ENCODE data around the gene SRSF5. TPM values are rescaled to one million over a fixed set of nuclear protein-coding genes. Genes with fewer than 3 reads are reported as not detected.

The SRSF5 gene
- total and polyA plus RNA-seq, 2 of the 8 experiments (the other 6 are each of a cell fraction or from before 2014, with no cell fraction given): 101 to 238 TPM

DNA sequence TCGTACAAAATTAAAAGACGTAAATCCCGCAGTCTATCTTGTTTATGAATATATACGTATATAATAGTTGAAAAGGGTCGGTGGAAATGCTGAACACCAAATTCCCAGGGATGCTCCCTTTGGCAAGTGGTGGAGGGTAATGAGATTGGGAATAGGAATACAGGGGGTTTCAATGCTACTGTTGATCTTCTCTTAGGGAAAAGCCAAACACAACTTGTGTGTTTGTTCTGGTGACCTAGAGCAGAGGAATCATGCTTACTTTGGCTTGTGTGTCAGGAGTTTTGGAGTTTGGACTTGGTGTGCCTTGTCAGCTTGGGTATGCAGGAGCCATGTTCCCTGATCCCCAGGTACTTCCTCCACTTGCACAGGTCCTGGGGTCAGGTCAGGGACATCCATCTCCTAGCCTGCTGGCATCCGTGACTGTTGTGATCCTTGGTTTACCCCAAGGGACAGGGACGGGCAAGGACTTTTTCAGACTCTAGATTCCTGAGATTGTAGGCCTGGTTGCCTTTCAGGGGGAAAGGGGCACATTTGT lies 26.0 kb downstream of the SRSF5 start:
- no peak overlapping the region for H2BK12ac ChIP-seq (ENCODE audit: low read depth, low read length)
- TF ChIP-seq, protein P1, sequence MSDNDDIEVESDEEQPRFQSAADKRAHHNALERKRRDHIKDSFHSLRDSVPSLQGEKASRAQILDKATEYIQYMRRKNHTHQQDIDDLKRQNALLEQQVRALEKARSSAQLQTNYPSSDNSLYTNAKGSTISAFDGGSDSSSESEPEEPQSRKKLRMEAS (IDR thresholded peaks at IDR 0.05): no peak

More for the DNA sequence above, 26.0 kb downstream of the SRSF5 start:
- H2AK5ac ChIP-seq (ENCODE audit: low read depth, low read length): no peak overlapping the region
- ChIA-PET POLR2A (ENCODE audit: partially characterized antibody) (interaction anchor here (0.6 kb wide), 1 partner anchor 62 kb away, joined by 3 read pairs; no protein-coding TSS in a partner anchor), CTCF (ENCODE audit: partially characterized antibody) (interaction anchor here (1.0 to 1.9 kb wide), 2 partner anchors 10 to 235 kb away, joined by 3 to 5 read pairs; no protein-coding TSS in a partner anchor)
- no peak for DNase-seq (ENCODE audit: low read depth in 1 of 2, low spot score in 2 of 2)
- H4K91ac ChIP-seq (replicated peaks; ENCODE audit: insufficient read length, low read length): no peak overlapping the region
- no peak overlapping the region for H2BK5ac ChIP-seq (ENCODE audit: low read depth, low read length)
- no peak overlapping the region for H3K4me3 ChIP-seq (ENCODE audit: extremely low read depth in 1 of 4, insufficient read depth in 2 of 4, low read depth in 3 of 4, low read length in 4 of 4)
- 0 out of 4 replicates have a peak, but pooled peaks cover 0 to 4% of the 10 kb centered on the region in 2 experiments for H3K9me3 ChIP-seq (ENCODE audit: insufficient read depth in 2 of 2, low read depth in 1 of 2, low read length in 1 of 2)
- no peaks in the 10 kb centered on the region for H3K23me2 ChIP-seq (ENCODE audit: low read depth, low read length)
- H2BK120ac ChIP-seq (replicated peaks; ENCODE audit: low read depth, low read length): no peak overlapping the region
- H2AFZ ChIP-seq (ENCODE audit: low read length): no peak overlapping the region
- H3K9ac ChIP-seq (replicated peaks in 1 of 4; ENCODE audit: extremely low read depth in 1 of 4, low read depth in 3 of 4, low read length in 3 of 4): no peak overlapping the region
- no peaks in the 10 kb centered on the region for H3K79me2 ChIP-seq (ENCODE audit: control insufficient read depth in 1 of 2, insufficient read depth in 2 of 2, low read length in 2 of 2)
- no peak overlapping the region for H3K4ac ChIP-seq (replicated peaks; ENCODE audit: insufficient read length, low read depth, low read length)
- no peaks in the 10 kb centered on the region for H4K20me1 ChIP-seq (replicated peaks in 1 of 2; ENCODE audit: control insufficient read depth in 1 of 2, insufficient read depth in 2 of 2, low read length in 2 of 2)
- no peaks in the 10 kb centered on the region for H3K79me1 ChIP-seq (ENCODE audit: low read depth, low read length)
- no peaks in the 10 kb centered on the region for H3K27me3 ChIP-seq (replicated peaks in 1 of 4; ENCODE audit: control insufficient read depth in 3 of 4, extremely low read depth in 1 of 4, insufficient read depth in 3 of 4, low read length in 3 of 4)
- H4K5ac ChIP-seq (ENCODE audit: insufficient read length, low read depth, low read length): no peak overlapping the region
- H3K23ac ChIP-seq (ENCODE audit: insufficient read length): no peak overlapping the region
- WGBS, 2 experiments (ENCODE audit: extremely low coverage in 1 of 2, insufficient coverage in 1 of 2, insufficient read length in 1 of 2, insufficient replicate concordance in 2 of 2, low coverage in 1 of 2, low lambda C conversion rate in 2 of 2, missing lambda C conversion rate in 1 of 2): 91% methylated on average over 7 of the region's 7 CpGs; no CpG with 5 or more reads in 1 of the 2 experiments
- H2BK20ac ChIP-seq (ENCODE audit: low read length): no peak overlapping the region
- H3K4me2 ChIP-seq (ENCODE audit: insufficient read depth in 1 of 2, low read depth in 2 of 2, low read length in 2 of 2): no peak overlapping the region
- no peaks in the 10 kb centered on the region for H3K4me1 ChIP-seq (replicated peaks in 1 of 4; ENCODE audit: control insufficient read depth in 3 of 4, insufficient read depth in 4 of 4, low read length in 3 of 4)
- H4K8ac ChIP-seq (ENCODE audit: extremely low read depth, insufficient read depth, low read length): no peak overlapping the region
- H3K18ac ChIP-seq (ENCODE audit: extremely low read depth, low read length): no peak overlapping the region
- H3K27ac ChIP-seq (ENCODE audit: low read depth, low read length): no peak overlapping the region
- no peak overlapping the region for H3K14ac ChIP-seq (ENCODE audit: insufficient read length)
- H3K36me3 ChIP-seq (ENCODE audit: control insufficient read depth in 2 of 4, insufficient read depth in 4 of 4, low read length in 3 of 4): no peaks in the 10 kb centered on the region
- FAIRE-seq: no peak
- H3K56ac ChIP-seq (replicated peaks; ENCODE audit: insufficient read length, low read depth, low read length): no peak overlapping the region
- no peak overlapping the region for H2BK15ac ChIP-seq (ENCODE audit: low read length)

All from H1 (cell line).